Chondrocyte (in vitro differentiated cells): ENCODE measurements around the gene SDHA. TPM values are rescaled to one million over a fixed set of nuclear protein-coding genes. Genes with fewer than 3 reads are reported as not detected.
A peak's percentile ranks its signal among the peaks of the same experiment; 100 is the strongest.
"Not testable (repeated sequence)": the region's sequence is repeated elsewhere in the genome, so short reads cannot be mapped to it uniquely, and the experiment has no call there.

ENCODE experiments used
- DNase-seq: peaks from one replicate; pipeline ENCODE4 v3.0.0; 2021; ENCODE audit warnings: mixed read lengths, low spot score
- H3K27ac Mint-ChIP-seq: one replicate; pipeline ENCODE4 v1.8.0; 2021; ENCODE audit warnings: mild to moderate bottlenecking, moderate library complexity, mixed read lengths; ENCODE audit not compliant: unreplicated experiment
- H3K27me3 Mint-ChIP-seq: 2 replicates; pipeline ENCODE4 v1.8.0; 2021; ENCODE audit warnings: low read depth, mixed read lengths
- H3K36me3 Mint-ChIP-seq: 2 replicates; pipeline ENCODE4 v1.8.0; 2021; ENCODE audit warnings: low read depth, mixed read lengths
- H3K4me1 Mint-ChIP-seq: 2 replicates; pipeline ENCODE4 v1.8.0; 2021; ENCODE audit warnings: low read depth, mild to moderate bottlenecking, mixed read lengths
- H3K4me3 Mint-ChIP-seq: one replicate; pipeline ENCODE4 v1.8.0; 2021; ENCODE audit warnings: mild to moderate bottlenecking, moderate library complexity, mixed read lengths; ENCODE audit not compliant: unreplicated experiment
- H3K9me3 Mint-ChIP-seq: 2 replicates; pipeline ENCODE4 v1.8.0; 2021; ENCODE audit warnings: low read depth, mixed read lengths
- CTCF ChIP-seq: fragments of 200-600 bp; sonication (generic); IDR thresholded peaks from 2 replicates; pipeline ENCODE4 v1.5.0; 2021; ENCODE audit warnings: antibody characterized with exemption, mild to moderate bottlenecking, moderate library complexity
- long read RNA-seq: library from polyadenylated mRNA; stranded (forward); transcript quantifications from one replicate; pipeline ENCODE4 v2.0.0, GENCODE V29; 2021
- total RNA-seq: library from RNA; stranded (reverse); gene quantifications from 3 replicates; pipeline ENCODE4 v1.2.1, GENCODE V29; 2021

Gene SDHA
- 79.7 to 95.5 TPM (median 81.5 TPM) in 3 replicates for total RNA-seq
- long read RNA-seq, transcript SDHA-201 (15 exons, 2,390 nt): major isoform, 235 of 263 reads
- long read RNA-seq, partial matches to known transcripts: 9 of 263 reads
- long read RNA-seq, other reads (novel, unspliced or antisense): 13 of 263 reads

- TF ChIP-seq CTCF: peak; percentile 80
- Mint-ChIP-seq H3K4me3 (peak within 1 kb of the TSS; percentile 86), H3K4me1 (peaks cover 51% of the 10 kb centered on the region), H3K27ac (peak within 1 kb of the TSS; percentile 89)
- H3K36me3 Mint-ChIP-seq, H3K27me3 Mint-ChIP-seq, H3K9me3 Mint-ChIP-seq: not testable (repeated sequence)
- peak; percentile 97 for DNase-seq
Measured at GRCh38 chr5:217494-218456, at the start of gene SDHA, which contains the start of gene CCDC127. TSS of gene SDHA (plus strand) at chr5:218320. CDS start at chr5:218356, 36 bp downstream. TSS of gene CCDC127 (minus strand) at chr5:218153. CDS start at chr5:216849, 1,304 bp downstream.

GRCh38 chr5:169071-169727, 48.9 kb upstream of the SDHA start:
- TF ChIP-seq CTCF: no peak

GRCh38 chr5:169728-170094, 48.4 kb upstream of the SDHA start:
- peak overlapping the region; percentile 58 for H3K27ac Mint-ChIP-seq
- H3K9me3 Mint-ChIP-seq: no peaks in the 10 kb centered on the region
- no peak for DNase-seq
- TF ChIP-seq CTCF: no peak
- peaks cover 1% of the 10 kb centered on the region for H3K36me3 Mint-ChIP-seq
- H3K4me3 Mint-ChIP-seq: no peak overlapping the region
- peaks cover 6% of the 10 kb centered on the region for H3K27me3 Mint-ChIP-seq
- peaks cover 33% of the 10 kb centered on the region for H3K4me1 Mint-ChIP-seq

More at GRCh38 chr5:169071-169727, 48.9 kb upstream of the SDHA start:
- H3K27me3 Mint-ChIP-seq: peaks cover 6% of the 10 kb centered on the region
- no peaks in the 10 kb centered on the region for H3K36me3 Mint-ChIP-seq
- H3K4me1 Mint-ChIP-seq: peaks cover 33% of the 10 kb centered on the region
- peak overlapping the region; percentile 6 for H3K4me3 Mint-ChIP-seq
- DNase-seq: peak; percentile 96
- H3K27ac Mint-ChIP-seq: peak overlapping the region; percentile 98
- H3K9me3 Mint-ChIP-seq: no peaks in the 10 kb centered on the region

- H3K4me1 Mint-ChIP-seq: peaks cover 33% of the 10 kb centered on the region
Measured at GRCh38 chr5:170971-171800, 46.9 kb upstream of the SDHA start.

More at GRCh38 chr5:170971-171800, 46.9 kb upstream of the SDHA start:
- Mint-ChIP-seq H3K27ac (no peak overlapping the region), H3K9me3 (no peaks in the 10 kb centered on the region), H3K36me3 (peaks cover 1% of the 10 kb centered on the region), H3K4me3 (no peak overlapping the region), H3K27me3 (peaks cover 6% of the 10 kb centered on the region)
- peak; percentile 87 for DNase-seq
- TF ChIP-seq CTCF: no peak
